ENCODE results near the gene USH2A. TPM values are rescaled to one million over a fixed set of nuclear protein-coding genes. Genes with fewer than 3 reads are reported as not detected.

The USH2A gene
- total RNA-seq, 1 donor, result under 0.01 TPM

DNA sequence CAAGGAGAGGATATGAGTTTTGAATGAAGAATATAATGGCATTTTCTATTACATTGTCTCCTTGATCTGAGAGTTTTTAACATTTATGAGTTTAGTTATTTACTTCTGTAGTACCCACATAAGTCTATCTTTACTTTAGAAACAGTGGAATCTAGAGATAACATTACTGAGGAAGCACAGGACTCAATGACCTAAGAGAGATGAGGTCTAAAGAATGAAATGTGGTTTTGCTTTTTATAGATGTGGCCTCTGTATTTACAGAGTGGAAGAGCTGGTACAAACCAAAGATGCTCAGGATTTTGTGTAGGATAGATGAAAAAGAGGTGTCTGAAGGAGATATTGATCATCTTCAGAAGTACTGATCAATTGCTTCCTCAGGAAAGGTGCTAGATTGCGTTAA, 678.8 kb downstream of the USH2A start:
- DNase-seq (ENCODE audit: low read depth in 2 of 3, low spot score in 2 of 3), result no peak

DNA sequence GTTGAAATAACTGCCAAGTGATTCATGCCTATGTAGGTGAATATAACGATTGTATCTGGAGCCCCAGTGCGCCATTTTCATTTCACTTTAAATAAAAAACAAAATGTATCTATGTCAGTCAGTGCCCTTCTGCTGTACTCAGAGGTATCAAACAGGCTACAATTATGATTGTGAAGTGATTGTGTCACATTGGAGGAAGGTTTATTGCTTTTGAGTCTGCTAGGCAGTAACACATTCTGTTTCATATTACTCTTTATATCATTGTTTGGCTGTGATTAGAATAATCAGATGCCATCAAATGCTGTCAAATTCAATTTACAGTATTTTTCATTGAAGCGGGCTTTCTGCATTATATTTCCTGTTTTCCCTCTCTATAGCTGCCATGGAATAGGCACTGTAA, 684.2 kb downstream of the USH2A start:
- DNase-seq (ENCODE audit: low read depth in 2 of 3, low spot score in 2 of 3), result no peak

DNA sequence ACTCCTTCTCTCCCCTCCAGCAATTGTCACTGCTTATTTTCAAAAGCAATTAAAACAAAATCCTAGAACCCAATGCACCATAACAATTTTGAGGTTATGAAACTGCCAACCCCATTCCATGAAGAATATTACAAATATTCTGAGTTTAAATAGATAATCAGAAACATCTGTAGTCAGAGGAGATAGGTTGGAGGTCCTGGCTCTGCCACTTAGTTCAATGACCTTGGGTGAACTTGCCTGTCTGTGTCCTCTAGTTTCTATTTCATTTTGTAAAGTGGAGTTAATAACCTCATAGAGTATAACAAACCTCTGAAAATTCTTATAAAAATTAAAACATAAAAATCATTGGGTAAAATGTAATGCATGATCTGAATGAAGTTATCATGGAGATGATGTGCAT, 691.5 kb downstream of the USH2A start:
- DNase-seq (ENCODE audit: low read depth in 2 of 3, low spot score in 2 of 3), result no peak

DNA sequence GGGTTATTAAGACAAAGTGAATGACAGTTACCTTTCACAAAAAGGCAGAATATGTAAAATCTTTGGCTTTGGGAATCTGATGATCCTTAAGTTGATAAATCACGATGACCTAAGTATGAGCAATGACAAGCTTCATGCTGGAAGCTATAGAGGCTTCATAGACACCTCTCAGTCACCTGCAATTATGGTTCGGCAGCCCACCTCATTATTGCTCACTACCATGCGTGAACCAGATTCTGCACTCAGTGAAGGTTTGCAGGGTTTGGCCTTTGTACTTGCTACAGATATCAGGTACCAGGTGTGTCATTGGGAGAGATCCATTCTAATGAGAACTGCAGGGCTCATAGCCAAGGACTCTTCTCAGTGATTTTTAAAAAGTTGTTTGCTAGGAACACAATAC, 692.6 kb downstream of the USH2A start:
- DNase-seq (ENCODE audit: low read depth in 2 of 3, low spot score in 2 of 3), result no peak

DNA sequence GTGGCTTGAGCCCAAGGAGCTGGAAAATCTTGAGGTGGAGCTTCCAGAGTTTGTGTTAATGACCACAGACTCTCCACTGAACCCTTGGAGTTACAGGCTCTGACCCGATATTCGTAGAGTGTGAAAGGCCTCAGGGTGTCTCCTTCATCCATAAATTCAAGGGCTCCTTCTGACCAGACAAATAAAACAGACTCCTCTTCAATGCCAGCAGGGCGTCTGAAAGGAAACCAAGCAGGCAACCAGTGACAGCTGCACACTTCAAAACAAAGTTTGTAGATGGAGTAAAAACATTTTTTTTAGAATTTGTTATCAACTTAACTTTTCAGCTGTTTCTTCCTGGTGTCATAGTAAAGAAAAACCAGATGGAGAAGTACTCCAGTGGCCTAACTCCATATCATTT, 695.1 kb downstream of the USH2A start:
- no peak for DNase-seq (ENCODE audit: low read depth in 2 of 3, low spot score in 2 of 3)

- DNase-seq (ENCODE audit: low read depth in 2 of 3, low spot score in 2 of 3), result no peak
These were observed 703.1 kb downstream of the USH2A start for GRCh38 chr1:215720126-215720525.

DNA sequence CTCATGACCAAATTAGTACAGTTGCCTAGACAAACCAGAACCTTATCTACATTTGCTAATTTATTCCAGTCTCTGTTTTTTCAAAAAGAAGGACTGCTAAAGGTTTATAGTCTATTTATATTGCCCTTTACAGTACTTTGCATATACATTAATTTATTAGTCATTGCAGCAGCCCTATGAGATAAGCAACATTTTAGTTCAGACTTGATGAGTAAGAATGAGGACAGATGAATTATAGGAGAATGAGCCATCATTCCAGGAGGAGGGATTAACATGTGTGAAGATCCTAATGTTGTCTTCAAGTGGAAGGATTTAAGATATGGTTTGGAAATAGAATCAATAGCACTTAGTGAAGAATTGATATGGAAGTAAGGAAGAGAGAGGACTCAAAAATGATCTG, 703.7 kb downstream of the USH2A start:
- no peak for DNase-seq (ENCODE audit: low read depth in 2 of 3, low spot score in 2 of 3)

DNA sequence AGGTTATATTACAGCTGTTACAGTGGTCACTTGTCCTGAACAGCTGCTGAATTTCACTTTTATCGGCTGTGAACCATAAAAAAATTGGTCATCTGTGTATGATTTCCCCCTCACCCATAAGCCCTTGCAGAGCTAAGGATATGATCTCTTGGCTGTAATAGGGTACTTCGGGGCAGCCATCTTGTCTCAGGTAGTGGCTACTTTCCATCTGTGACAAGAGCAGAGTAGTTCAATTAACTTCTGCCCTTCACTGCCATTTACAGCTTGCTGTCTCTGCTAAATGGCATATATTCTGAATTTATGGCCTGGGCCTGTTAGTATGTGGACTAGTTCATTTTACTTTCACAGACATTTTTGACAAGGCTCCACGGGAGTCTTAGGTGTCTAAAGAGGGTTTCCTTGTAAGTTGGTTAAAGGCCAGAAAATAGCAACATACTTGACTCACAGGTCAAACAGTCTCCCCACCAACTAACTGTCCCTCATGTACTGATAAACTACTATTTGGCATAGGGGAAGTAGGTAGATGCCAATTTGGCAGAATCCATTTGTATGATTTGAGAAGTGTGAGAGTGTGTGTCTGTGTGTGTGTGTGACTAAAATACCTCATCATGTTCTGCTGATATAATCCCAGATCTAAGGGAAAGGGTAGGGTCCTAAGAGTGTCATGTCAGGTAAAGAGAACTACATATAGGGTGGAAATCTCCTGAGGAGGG, 704.5 kb downstream of the USH2A start:
- no peak for DNase-seq (ENCODE audit: low read depth in 2 of 3, low spot score in 2 of 3)

- DNase-seq (ENCODE audit: low read depth in 2 of 3, low spot score in 2 of 3), result no peak
These were observed 705.4 kb downstream of the USH2A start for GRCh38 chr1:215717677-215718426.

DNA sequence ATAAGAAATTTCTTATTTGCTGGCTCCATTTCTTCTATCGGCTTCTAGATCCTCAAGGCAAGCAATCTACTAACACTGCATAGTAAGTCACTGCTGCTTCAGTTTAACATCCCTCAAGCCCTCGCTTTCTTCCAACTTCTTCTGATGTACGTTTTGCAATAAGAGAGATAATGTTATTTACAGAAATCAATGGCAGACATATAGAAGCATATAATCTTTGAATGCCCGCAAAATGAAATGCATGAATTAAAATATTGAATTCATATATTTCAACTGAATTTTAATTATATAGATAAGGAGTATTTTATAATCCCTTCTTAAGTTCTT, 712.4 kb downstream of the USH2A start:
- no peak for DNase-seq (ENCODE audit: low read depth in 2 of 3, low spot score in 2 of 3)

DNA sequence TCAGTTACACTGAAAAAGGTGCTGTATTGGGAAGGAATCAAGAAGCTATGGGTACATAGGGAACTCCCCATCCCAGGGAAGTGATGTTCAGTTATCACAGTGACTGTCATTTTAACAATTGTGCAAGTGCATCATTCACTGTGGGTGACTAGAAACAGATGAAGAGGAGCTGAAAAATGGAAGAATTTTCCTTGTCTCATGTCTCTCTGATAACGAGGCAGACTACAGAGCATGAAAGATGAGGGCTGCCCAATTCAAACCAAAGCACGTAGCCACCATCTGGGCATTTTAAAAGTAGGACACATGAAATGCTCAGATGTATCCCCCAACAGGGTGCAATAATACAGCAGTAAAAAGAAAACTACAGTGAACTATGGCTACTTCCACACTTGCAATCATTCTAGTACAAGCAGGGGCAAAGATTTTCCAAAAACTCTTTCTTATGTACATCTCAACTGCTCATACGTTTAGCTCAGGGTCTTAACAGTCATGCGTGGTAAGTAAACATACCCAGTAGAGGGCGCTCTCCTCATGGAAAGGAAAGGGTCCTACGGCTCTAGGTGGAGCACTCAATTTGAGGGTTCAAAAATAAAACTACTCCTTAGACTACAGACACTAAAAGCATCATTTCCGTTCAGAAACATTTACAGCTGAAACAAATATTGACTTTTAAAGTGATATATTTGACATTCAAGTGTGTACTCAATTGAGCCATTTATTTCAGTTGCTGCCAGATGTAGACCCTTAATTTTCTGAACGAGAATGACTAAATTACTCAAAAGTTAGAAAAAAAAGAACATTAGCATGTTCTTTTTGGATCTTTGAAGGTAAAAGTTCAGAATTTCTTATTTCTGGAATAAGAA, 713.0 kb downstream of the USH2A start:
- DNase-seq (ENCODE audit: low read depth in 2 of 3, low spot score in 2 of 3), result peak in 2 of 3 donors; percentile 22 to 52

GRCh38 chr1:215704089-215704860, 719.0 kb downstream of the USH2A start:
- DNase-seq (ENCODE audit: low read depth in 2 of 3, low spot score in 2 of 3), result no peak

DNA sequence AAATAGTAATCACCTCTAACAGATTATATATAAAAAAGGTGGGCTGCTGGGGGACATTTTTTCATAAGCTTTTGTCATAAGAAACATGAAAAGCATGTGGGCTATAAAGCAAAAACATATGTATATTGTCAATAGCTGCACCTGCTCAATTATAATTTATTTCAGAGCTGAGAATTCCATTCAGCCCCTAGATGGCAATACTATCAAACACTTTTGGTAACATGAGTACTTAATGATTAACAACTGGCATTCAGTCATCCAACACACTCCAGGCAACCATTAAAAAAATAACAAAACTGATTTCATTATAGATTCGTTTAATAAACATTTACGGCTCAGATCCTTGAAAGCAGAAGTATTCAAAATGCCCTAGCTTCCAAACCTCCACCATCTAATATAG, 741.0 kb downstream of the USH2A start:
- DNase-seq (ENCODE audit: low read depth in 2 of 3, low spot score in 2 of 3), result no peak

- DNase-seq (ENCODE audit: low read depth in 2 of 3, low spot score in 2 of 3), result no peak
These were observed 742.2 kb downstream of the USH2A start for GRCh38 chr1:215681041-215681440.

GRCh38 chr1:215679231-215679630, 744.0 kb downstream of the USH2A start:
- no peak for DNase-seq (ENCODE audit: low read depth in 2 of 3, low spot score in 2 of 3)

- no peak for DNase-seq (ENCODE audit: low read depth in 2 of 3, low spot score in 2 of 3)
These were observed 746.1 kb downstream of the USH2A start for GRCh38 chr1:215677112-215677511.

GRCh38 chr1:215673943-215674342, 749.3 kb downstream of the USH2A start:
- DNase-seq (ENCODE audit: low read depth in 2 of 3, low spot score in 2 of 3), result no peak

- DNase-seq (ENCODE audit: low read depth in 2 of 3, low spot score in 2 of 3), result no peak
These were observed 750.8 kb downstream of the USH2A start for GRCh38 chr1:215672482-215672881.

DNA sequence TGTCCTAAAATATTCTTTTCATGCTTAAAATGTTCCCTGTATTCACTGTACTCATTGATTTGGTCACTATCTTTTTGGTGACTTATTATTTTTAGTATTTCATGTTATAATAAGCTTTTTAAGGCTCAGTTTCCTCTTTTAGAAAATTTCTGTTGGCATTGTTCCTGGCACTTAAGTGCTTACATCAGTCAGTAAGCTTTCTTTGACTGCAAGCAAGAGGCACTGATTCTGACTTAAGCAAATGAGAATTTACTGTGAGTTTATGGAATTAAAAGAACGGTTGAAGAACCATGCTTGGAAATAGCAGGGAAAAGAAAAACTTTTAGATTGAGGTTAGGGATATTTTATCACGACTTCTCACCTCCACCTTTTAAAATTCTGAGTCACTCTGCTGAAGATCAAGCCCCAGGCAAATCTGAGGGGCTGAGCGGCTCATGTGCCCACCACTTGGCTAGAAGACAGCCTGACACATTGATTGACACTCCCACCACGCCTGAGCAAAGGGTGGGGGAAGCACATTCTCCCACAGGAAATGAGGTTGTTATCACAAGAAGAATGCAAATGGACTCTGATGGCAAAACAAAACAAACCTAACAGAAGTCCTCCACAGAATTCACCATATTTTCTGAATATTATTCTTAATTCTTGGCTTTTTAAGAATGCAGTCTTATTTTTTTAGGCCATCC, 753.3 kb downstream of the USH2A start:
- DNase-seq (ENCODE audit: low read depth in 2 of 3, low spot score in 2 of 3), result no peak

- no peak for DNase-seq (ENCODE audit: low read depth in 2 of 3, low spot score in 2 of 3)
These were observed 755.5 kb downstream of the USH2A start for GRCh38 chr1:215667761-215668160.

All from hematopoietic multipotent progenitor cell (in vitro differentiated cells).